ENCODE results near the gene MAN1B1.

DNA sequence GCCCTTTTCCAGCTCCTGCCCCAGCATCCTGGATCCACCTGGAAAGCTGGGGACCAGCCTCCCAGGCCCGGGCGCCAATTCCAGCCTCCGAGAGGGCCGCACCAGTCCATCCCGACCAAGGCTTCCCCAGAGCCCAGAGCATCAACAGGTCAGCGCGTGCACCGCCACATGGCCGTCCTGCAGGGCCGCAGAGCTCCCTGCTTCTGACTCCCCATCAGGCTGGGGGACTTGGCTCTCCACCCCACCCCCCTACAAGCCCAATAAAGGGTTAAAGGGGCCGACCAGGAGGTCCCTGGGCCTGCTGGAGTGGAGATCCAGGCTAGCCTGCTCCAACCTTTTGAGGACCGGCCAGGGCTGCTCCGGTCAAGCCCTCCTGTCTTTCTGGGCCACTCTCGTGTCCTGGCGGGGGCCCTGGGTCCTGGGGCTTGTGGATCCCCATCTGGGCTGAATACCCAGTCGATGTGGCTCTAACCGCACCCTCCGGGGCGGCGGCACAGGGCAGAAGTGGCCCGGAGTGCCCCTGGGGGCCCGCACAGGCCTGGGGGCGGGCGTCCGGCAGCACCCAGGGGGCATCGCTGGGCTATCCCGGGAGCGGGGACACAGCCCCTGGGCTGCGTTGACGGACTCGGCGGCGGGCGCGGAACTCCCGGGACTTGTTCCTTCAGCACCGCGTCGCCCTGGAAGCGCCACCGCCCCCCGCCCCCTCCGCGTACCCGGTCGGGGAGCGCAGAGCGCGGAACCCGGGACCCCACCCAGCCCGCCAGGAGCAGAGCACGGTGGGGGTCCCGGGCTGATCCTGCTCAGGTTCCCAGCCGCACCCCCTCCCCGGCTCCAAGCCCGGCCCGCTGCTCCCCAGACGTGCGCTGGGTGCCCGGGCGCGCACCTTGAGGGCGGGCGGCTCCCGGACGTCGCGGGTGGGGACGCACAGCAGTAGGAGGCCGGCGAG is 33.5 kb upstream of the MAN1B1 start:
- TF ChIP-seq POLR2A (IDR thresholded peaks at IDR 0.05; ENCODE audit: low read depth, low read length) (no peak), MYC (IDR thresholded peaks at IDR 0.05; ENCODE audit: low read depth, low read length) (no peak), EZH2 (IDR thresholded peaks at IDR 0.05; ENCODE audit: borderline replicate concordance, low read depth, low read length, severe bottlenecking) (peak; percentile 97), JUN (IDR thresholded peaks at IDR 0.05; ENCODE audit: borderline replicate concordance, insufficient read depth, insufficient read length, low read depth) (no peak), POLR2AphosphoS5 (IDR thresholded peaks at IDR 0.05; ENCODE audit: insufficient read depth, low read depth, low read length) (no peak)
- TF ChIP-seq, protein P1, sequence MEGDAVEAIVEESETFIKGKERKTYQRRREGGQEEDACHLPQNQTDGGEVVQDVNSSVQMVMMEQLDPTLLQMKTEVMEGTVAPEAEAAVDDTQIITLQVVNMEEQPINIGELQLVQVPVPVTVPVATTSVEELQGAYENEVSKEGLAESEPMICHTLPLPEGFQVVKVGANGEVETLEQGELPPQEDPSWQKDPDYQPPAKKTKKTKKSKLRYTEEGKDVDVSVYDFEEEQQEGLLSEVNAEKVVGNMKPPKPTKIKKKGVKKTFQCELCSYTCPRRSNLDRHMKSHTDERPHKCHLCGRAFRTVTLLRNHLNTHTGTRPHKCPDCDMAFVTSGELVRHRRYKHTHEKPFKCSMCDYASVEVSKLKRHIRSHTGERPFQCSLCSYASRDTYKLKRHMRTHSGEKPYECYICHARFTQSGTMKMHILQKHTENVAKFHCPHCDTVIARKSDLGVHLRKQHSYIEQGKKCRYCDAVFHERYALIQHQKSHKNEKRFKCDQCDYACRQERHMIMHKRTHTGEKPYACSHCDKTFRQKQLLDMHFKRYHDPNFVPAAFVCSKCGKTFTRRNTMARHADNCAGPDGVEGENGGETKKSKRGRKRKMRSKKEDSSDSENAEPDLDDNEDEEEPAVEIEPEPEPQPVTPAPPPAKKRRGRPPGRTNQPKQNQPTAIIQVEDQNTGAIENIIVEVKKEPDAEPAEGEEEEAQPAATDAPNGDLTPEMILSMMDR (IDR thresholded peaks at IDR 0.05; ENCODE audit: extremely low read depth in 1 of 2, insufficient read depth in 1 of 2, low read depth in 1 of 2, low read length in 2 of 2) = no peak
- TF ChIP-seq, protein P2, sequence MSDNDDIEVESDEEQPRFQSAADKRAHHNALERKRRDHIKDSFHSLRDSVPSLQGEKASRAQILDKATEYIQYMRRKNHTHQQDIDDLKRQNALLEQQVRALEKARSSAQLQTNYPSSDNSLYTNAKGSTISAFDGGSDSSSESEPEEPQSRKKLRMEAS (IDR thresholded peaks at IDR 0.05; ENCODE audit: insufficient read depth, insufficient read length) = no peak

Measured in endothelial cell of umbilical vein (primary cell).